ENCODE measurements around the gene INA. TPM values are rescaled to one million over a fixed set of nuclear protein-coding genes. Genes with fewer than 3 reads are reported as not detected.

INA gene
- polyA plus RNA-seq, 1 of the 3 experiments (the other 2 are of a cell fraction), result 4.8 TPM

GRCh38 chr10:103333934-103334520 lies 57.1 kb downstream of the INA start:
- H3K79me2 ChIP-seq (ENCODE audit: insufficient read depth), result peaks cover 16% of the 10 kb centered on the region; the same call in 1 of the 2 replicates
- peaks cover 20 to 48% of the 10 kb centered on the region in 2 experiments for H3K36me3 ChIP-seq (replicated peaks in 1 of 2; ENCODE audit: control insufficient read depth in 1 of 2, insufficient read depth in 2 of 2, low read length in 1 of 2)
- TF ChIP-seq CHD2 (IDR thresholded peaks at IDR 0.05; ENCODE audit: low read length, partially characterized antibody) (no peak), GATA2 (CRISPR knock-in tag; IDR thresholded peaks at IDR 0.05) (no peak), CTCF (IDR thresholded peaks at IDR 0.05) (peak; percentile 83), ELF1 (IDR thresholded peaks at IDR 0.05) (no peak), RAD21 (IDR thresholded peaks at IDR 0.05; ENCODE audit: low read length) (peak; percentile 58), SMC3 (IDR thresholded peaks at IDR 0.05; ENCODE audit: low read depth, low read length) (0 out of 2 replicates have a peak, but pooled peaks have one; percentile 23), USF2 (IDR thresholded peaks at IDR 0.05; ENCODE audit: borderline replicate concordance, low read depth, low read length) (no peak), GABPA (IDR thresholded peaks at IDR 0.05; ENCODE audit: low read depth) (no peak)
- CTCF ChIA-PET, result interaction anchor here (0.6 to 4.5 kb wide), 49 partner anchors 8 to 1825 kb away, joined by 3 to 50 read pairs (median 4); partner anchors contain the start of genes CNNM2, CYP17A1, INA and NT5C2
- no peaks in the 10 kb centered on the region for H3K9me3 ChIP-seq
- no peak overlapping the region for H2AFZ ChIP-seq (ENCODE audit: low read depth)
- no peak overlapping the region for H3K9ac ChIP-seq
- no peaks in the 10 kb centered on the region for H3K9me2 ChIP-seq
- no peaks in the 10 kb centered on the region for H3K4me1 ChIP-seq (ENCODE audit: control insufficient read depth in 1 of 2, insufficient read depth in 2 of 2, low read depth in 1 of 2, low read length in 1 of 2)
- peaks cover 9% of the 10 kb centered on the region for H3F3A ChIP-seq (replicated peaks; ENCODE audit: insufficient read depth)
- H3K4me3 ChIP-seq (ENCODE audit: low read depth in 2 of 2, low read length in 1 of 2), result no peak overlapping the region; a peak in 1 of 4 replicates
- 94% methylated on average over 2 of the region's 2 CpGs for WGBS (ENCODE audit: low lambda C conversion rate)
- no peak overlapping the region for H3K4me2 ChIP-seq
- no peaks in the 10 kb centered on the region for H3K27me3 ChIP-seq (ENCODE audit: insufficient read depth)
- peak; percentile 42 for DNase-seq
- POLR2A ChIA-PET, result interaction anchor here (0.6 to 0.7 kb wide), 2 partner anchors 56 to 480 kb away, joined by 3 read pairs; partner anchors contain the start of gene BORCS7
- H4K20me1 ChIP-seq (ENCODE audit: insufficient read depth), result no peaks in the 10 kb centered on the region
- 0 out of 4 replicates have a peak overlapping the region, but pooled peaks of 1 of the 2 experiments have one; percentile 15 for H3K27ac ChIP-seq (ENCODE audit: low read depth in 2 of 2, low read length in 1 of 2)

GRCh38 chr10:103334567-103334966 lies 57.6 kb downstream of the INA start:
- Histone ChIP-seq H3K4me3 (ENCODE audit: low read depth in 2 of 2, low read length in 1 of 2) (no peak overlapping the region), H4K20me1 (ENCODE audit: insufficient read depth) (no peaks in the 10 kb centered on the region), H3K9ac (no peak overlapping the region), H3K9me3 (no peaks in the 10 kb centered on the region), H3K4me2 (no peak overlapping the region), H3K4me1 (ENCODE audit: control insufficient read depth in 1 of 2, insufficient read depth in 2 of 2, low read depth in 1 of 2, low read length in 1 of 2) (no peaks in the 10 kb centered on the region), H3K36me3 (replicated peaks in 1 of 2; ENCODE audit: control insufficient read depth in 1 of 2, insufficient read depth in 2 of 2, low read length in 1 of 2) (peaks cover 20 to 48% of the 10 kb centered on the region in 2 experiments), H2AFZ (ENCODE audit: low read depth) (no peak overlapping the region), H3K79me2 (ENCODE audit: insufficient read depth) (peaks cover 16% of the 10 kb centered on the region; the same call in 1 of the 2 replicates), H3K27me3 (ENCODE audit: insufficient read depth) (no peaks in the 10 kb centered on the region), H3K27ac (ENCODE audit: low read depth in 2 of 2, low read length in 1 of 2) (0 out of 4 replicates have a peak overlapping the region, but pooled peaks of 1 of the 2 experiments have one; percentile 15), H3K9me2 (no peaks in the 10 kb centered on the region), H3F3A (replicated peaks; ENCODE audit: insufficient read depth) (peaks cover 9% of the 10 kb centered on the region)
- ChIA-PET CTCF (interaction anchor here (0.6 to 4.5 kb wide), 42 partner anchors 8 to 1826 kb away, joined by 3 to 50 read pairs (median 4); partner anchors contain the start of genes CNNM2, CYP17A1, INA and NT5C2), POLR2A (interaction anchor here (0.6 to 0.7 kb wide), 2 partner anchors 57 to 480 kb away, joined by 3 read pairs; partner anchors contain the start of gene BORCS7)
- no peak for TF ChIP-seq YY1 (IDR thresholded peaks at IDR 0.05; ENCODE audit: low read depth)
- no peak for TF ChIP-seq REST (IDR thresholded peaks at IDR 0.05; ENCODE audit: low read depth, low read length)
- TF ChIP-seq TCF12 (IDR thresholded peaks at IDR 0.05), result no peak
- no peak for TF ChIP-seq EZH2phosphoT487 (IDR thresholded peaks at IDR 0.05; ENCODE audit: borderline replicate concordance, low read depth)
- TF ChIP-seq SIN3A (IDR thresholded peaks at IDR 0.05; ENCODE audit: borderline replicate concordance, low read depth, low read length), result no peak
- no peak for TF ChIP-seq FOSL2 (IDR thresholded peaks at IDR 0.05; ENCODE audit: borderline replicate concordance, low read depth)
- no peak for TF ChIP-seq TEAD4 (IDR thresholded peaks at IDR 0.05; ENCODE audit: borderline replicate concordance, insufficient read depth)
- no peak for TF ChIP-seq TAF1 (IDR thresholded peaks at IDR 0.05; ENCODE audit: borderline replicate concordance, low read depth, low read length)
- TF ChIP-seq IRF3 (IDR thresholded peaks at IDR 0.05; ENCODE audit: low read depth, low read length), result no peak
- no peak for TF ChIP-seq GABPA (IDR thresholded peaks at IDR 0.05; ENCODE audit: low read depth)
- TF ChIP-seq POLR2AphosphoS5 (IDR thresholded peaks at IDR 0.05; ENCODE audit: low read depth, low read length), result no peak
- DNase-seq, result no peak

All from SK-N-SH (cell line).